ENCODE results near the gene STAT3.

GRCh38 chr17:42381898-42382297 is 6.3 kb downstream of the STAT3 start:
- TF ChIP-seq CTCF (IDR thresholded peaks at IDR 0.05; ENCODE audit: low read depth, low read length, poor library complexity, severe bottlenecking), result no peak
- TF ChIP-seq EZH2phosphoT487 (IDR thresholded peaks at IDR 0.05; ENCODE audit: borderline replicate concordance, low read length), result no peak

All from DOHH2 (cell line).